Testis (tissue), 2 donors: ENCODE data around the gene MVB12A.

Source experiments
- CTCF ChIP-seq, 3 experiments: fragments of 450-650 bp in 2 of 3; fragments of 200-600 bp in 1 of 3; sonication (generic) in 1 of 3; IDR thresholded peaks; one replicate each; pipeline ENCODE4 v1.5.1; 2016 to 2019; ENCODE audit warnings: antibody characterized with exemption in 3 of 3, mild to moderate bottlenecking in 2 of 3, moderate library complexity in 1 of 3
- POLR2A ChIP-seq: fragments of 450-650 bp; IDR thresholded peaks from one replicate; pipeline ENCODE4 v1.6.1; 2017; ENCODE audit warnings: antibody characterized with exemption, mild to moderate bottlenecking, moderate library complexity

GRCh38 chr19:17435218-17435617 lies 15.4 kb downstream of the MVB12A start:
- no peak for TF ChIP-seq CTCF (IDR thresholded peaks at IDR 0.05)
- TF ChIP-seq POLR2A: no peak
